Epithelial cell of proximal tubule (primary cell): ENCODE data around the gene PMEL. TPM values are rescaled to one million over a fixed set of nuclear protein-coding genes. Genes with fewer than 3 reads are reported as not detected.
A peak's percentile ranks its signal among the peaks of the same experiment; 100 is the strongest.
"Not testable (repeated sequence)": the region's sequence is repeated elsewhere in the genome, so short reads cannot be mapped to it uniquely, and the experiment has no call there.

Experiments used
- DNase-seq: peaks from one replicate; pipeline ENCODE4 v3.0.0-alpha.2; 2011; ENCODE audit warnings: low read depth
- H3K4me3 ChIP-seq: 2 replicates; pipeline ENCODE4 v1.5.1; 2011; ENCODE audit warnings: low read depth, mild to moderate bottlenecking, low read length
- total RNA-seq: library from RNA; depleted of rRNA; stranded (reverse); fragments of >200 nt; gene quantifications from 2 replicates; pipeline ENCODE4 v1.2.3, GENCODE V29; 2015
- TF ChIP-seq, protein P1 (sequence below): conservative IDR thresholded peaks from 2 replicates; pipeline ENCODE4 v1.5.1; 2012; ENCODE audit warnings: low read depth, mild to moderate bottlenecking, low read length

PMEL gene
- total RNA-seq, 1 donor from 2014 or later = 3.7 TPM

DNA sequence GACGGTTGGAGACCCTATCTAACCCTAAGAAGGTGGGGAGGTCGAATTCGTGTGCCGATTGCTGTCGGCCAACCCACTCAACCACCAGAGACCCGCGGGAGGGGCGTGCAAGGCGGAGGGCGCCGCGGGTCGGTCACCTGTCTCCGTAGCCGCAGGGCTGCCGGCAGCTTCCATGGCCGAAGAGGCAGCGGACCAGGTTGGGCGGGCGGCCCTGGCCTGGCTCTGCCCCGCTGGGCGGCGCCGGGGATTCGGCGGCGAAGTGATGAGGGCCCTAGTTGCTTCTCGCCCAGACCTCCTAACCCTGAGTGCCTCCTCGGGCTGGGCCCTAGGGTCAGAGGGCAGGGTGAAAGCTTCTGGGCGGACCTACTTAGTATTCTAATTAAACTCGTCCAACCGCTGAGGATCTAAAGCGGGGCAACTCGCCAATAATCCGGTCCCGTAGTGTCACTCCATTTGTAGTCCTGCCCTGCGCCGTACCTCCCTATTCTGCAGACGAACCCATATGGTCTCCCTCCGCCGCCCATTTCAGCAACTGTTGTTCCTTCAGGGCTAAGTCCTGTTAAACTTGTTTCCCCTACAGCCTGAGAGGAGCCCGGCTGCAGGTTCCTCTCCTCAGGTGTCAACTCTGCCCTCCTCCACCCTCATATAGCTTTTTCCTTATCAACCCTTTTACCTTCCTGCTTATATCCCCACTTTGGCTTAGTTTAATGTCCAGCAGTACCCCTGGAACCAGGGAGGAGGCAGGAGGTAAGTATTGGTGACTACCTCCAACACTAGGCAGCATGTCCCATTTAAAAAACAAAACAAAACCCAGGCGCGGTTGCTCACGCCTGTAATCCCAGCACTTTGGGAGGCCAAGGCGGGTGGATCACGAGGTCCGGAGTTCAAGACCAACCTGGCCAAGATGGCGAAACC, 38.0 kb downstream of the PMEL start, which contains the start of gene PYM1:
Gene PYM1 (minus strand): TSS at position 307 of the 915 bp plus-strand sequence. CDS start 133 bp downstream, at position 174.
- TF ChIP-seq, protein P1, sequence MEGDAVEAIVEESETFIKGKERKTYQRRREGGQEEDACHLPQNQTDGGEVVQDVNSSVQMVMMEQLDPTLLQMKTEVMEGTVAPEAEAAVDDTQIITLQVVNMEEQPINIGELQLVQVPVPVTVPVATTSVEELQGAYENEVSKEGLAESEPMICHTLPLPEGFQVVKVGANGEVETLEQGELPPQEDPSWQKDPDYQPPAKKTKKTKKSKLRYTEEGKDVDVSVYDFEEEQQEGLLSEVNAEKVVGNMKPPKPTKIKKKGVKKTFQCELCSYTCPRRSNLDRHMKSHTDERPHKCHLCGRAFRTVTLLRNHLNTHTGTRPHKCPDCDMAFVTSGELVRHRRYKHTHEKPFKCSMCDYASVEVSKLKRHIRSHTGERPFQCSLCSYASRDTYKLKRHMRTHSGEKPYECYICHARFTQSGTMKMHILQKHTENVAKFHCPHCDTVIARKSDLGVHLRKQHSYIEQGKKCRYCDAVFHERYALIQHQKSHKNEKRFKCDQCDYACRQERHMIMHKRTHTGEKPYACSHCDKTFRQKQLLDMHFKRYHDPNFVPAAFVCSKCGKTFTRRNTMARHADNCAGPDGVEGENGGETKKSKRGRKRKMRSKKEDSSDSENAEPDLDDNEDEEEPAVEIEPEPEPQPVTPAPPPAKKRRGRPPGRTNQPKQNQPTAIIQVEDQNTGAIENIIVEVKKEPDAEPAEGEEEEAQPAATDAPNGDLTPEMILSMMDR = no peak
- H3K4me3 ChIP-seq = peak within 1 kb of the TSS; percentile 96
- DNase-seq = no peak

DNA sequence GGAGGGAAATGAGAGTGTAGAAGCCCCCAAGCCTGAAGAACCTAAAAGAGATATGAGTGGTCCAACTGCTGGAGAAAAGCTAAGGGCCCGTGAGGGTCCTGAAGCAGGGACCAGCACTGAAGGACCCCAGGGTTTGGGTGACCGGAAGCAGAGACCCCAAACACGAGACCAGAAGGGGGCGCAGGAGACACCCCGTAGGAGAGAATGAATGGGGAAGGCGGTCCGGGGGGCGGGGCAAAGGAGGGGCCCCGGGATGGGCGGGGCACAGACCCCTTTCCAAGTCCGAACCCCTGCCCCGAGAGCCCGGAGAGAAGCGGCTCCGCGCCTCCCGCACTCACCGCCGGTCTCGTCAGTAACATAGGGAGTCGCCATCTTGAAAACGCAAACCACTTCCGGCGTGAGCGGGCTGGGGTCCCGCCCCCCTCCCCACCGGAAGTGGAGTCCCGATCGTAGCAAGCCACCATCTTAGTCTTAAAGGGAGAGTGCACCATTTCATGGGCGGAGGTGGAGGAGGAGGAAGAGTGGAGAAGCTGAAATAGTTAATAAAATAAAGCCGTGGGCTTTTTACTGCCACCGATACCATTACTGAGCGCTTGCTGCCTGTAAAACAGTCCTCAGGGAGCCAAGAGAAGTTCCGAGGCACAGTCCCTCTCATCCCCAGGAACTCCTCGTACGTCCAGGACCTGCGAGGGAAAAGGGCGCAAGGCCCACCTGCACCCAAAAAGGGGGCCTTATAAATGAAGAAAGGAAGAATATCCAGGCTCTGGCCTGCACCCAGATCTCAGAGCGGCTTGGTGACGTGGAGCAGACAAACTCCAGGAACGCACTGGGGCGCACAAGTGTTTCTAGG, 38.9 kb downstream of the PMEL start:
- DNase-seq = peak; percentile 39
- TF ChIP-seq, protein P1 = peak; percentile 80
- H3K4me3 ChIP-seq = peak overlapping the region; percentile 96

DNA sequence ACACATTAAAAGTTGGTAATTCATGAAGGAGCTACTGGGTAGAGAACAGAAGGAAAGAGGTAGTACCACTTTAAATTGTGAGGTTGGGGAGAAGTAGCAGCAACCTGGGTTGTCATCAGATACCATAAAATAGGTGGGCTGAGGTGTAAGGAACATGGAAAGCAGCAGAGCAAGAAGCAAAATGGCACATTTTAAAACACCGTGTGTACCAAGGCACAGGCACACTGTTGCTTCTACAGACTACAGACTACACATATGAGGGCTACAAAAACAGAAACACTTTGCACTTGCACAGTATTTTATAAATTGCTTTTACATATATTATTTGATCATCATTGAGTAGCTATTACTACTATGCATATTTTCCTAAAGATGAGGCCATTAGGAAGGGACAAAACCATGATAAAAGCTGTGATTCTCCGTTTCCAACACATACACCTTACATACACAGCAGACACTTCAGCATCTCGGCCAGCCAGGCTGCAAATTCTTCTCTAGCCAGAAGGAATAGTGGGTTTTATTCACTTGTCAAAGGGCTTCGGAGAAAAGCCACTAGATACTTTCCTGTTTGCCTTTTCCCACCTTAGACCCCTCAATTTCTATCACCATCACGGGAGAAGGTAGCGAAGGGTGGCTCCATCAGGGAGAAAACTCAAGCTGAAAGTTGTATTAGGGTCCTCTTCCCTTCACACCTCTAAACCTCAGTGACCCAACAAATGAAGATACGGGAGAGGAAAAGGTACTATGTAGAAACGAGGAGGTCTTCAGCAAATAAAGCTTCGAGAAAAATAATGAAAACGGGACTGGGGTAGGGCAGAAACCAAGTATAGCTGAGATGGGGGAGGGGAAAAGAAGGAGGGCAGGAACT, 39.7 kb downstream of the PMEL start:
- TF ChIP-seq, protein P1 = no peak
- peak overlapping the region; percentile 96 for H3K4me3 ChIP-seq
- DNase-seq = no peak

DNA sequence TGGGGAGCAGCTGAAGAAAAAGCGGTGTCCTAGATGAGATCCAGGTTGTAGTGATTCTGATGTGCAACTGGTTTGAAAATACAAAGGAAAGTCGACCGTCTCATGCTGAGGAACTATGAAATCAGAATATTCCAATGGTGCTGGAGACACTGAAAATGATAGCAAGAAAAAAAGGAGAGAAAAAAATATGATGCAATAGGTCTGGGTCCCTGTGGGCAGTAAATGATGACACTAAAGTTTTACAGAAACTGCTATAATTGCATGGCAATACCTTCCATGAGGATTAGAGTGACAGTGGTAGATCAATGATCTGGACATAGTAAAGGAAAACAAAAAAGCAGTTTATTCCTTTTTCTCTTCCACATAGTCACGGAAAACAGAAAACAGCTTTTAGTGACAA, 40.5 kb downstream of the PMEL start:
- TF ChIP-seq, protein P1 = no peak
- no peak overlapping the region for H3K4me3 ChIP-seq
- DNase-seq = no peak

DNA sequence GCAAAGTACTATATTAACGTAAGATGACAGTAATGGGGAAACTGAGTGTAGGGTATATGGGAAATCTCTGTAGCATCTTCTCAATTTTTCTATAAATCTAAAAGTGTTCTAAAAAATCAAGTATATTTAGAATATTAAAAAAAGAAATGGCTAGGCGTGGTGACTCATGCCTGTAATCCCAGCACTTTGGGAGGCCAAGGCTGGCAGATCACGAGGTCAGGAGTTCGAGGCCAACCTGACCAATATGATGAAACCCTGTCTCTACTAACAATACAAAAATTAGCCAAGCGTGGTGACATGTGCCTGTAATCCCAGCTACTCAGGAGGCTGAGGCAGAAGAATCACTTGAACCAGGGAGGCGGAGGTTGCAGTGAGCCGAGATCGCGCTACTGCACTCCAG, 42.2 kb downstream of the PMEL start:
- not testable (repeated sequence) for DNase-seq, H3K4me3 ChIP-seq

DNA sequence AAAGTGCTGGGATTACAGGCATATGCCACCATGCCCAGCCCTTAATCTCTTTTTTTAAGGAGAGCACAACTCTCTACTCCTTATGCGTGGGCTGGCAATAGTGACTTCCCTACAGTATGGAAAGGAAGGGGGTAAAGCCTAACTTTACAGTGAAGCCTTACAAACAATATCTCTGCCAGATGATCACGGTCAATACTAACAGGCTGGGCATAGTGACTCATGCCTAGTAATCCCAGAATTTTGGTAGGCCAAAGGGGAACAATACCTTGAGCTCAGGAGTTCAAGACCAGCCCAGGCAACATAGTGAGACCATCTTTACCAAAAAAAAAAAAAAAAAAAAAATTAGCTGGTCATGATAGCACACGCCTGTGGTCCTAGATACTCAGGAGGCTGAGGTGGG, 43.7 kb downstream of the PMEL start:
- DNase-seq = no peak
- no peak overlapping the region for H3K4me3 ChIP-seq
- TF ChIP-seq, protein P1 = no peak

DNA sequence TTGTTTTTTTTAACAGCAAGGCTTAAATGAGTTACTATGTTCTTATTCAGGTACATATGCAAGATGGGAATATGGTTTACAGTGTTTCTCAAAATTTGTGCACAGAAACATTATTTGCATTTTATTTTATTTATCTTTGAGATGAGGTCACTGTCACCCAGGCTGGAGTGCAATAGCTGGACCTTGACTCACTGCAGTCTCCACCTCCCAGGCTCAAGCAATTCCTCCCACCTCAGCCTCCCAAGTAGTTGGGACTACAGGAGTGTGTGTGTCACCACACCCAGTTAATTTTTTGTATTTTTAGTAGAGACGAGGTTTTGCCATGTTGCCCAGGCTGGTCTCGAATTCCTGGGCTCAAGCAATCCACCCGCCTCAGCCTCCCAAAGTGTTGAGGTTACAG, 46.8 kb downstream of the PMEL start:
- H3K4me3 ChIP-seq, DNase-seq: not testable (repeated sequence)
